SK-N-MC (cell line): ENCODE measurements around the gene CYP27C1.

ENCODE experiments used
- EZH2 ChIP-seq: fragments of 200-600 bp; sonication (generic); IDR thresholded peaks from one replicate; pipeline ENCODE4 v1.6.1; 2017; ENCODE audit warnings: antibody characterized with exemption
- POLR2AphosphoS5 ChIP-seq: IDR thresholded peaks from 2 replicates; pipeline ENCODE4 v1.6.1; 2012; ENCODE audit warnings: mild to moderate bottlenecking, low read depth, low read length, borderline replicate concordance

GRCh38 chr2:127175041-127175721 lies 44.9 kb downstream of the CYP27C1 start:
- TF ChIP-seq EZH2 (no peak), POLR2AphosphoS5 (no peak)
